Peyer's patch (tissue), 4 donors: Measurements from ENCODE around the gene KLF18. TPM values are rescaled to one million over a fixed set of nuclear protein-coding genes. Genes with fewer than 3 reads are reported as not detected.

Experiments
- DNase-seq, 3 donors: peaks; one replicate each; pipeline ENCODE4 v3.0.0-alpha.2; 2017 to 2019
- H3K27ac ChIP-seq, 4 donors: fragments of 200-600 bp; sonication (generic); one replicate each; pipeline ENCODE4 v1.5.1; 2016 to 2019
- H3K27me3 ChIP-seq, 2 donors: fragments of 200-600 bp; sonication (generic); one replicate each; pipeline ENCODE4 v1.5.1; 2019
- H3K36me3 ChIP-seq, 3 donors: fragments of 200-600 bp; sonication (generic); one replicate each; pipeline ENCODE4 v1.5.1; 2016 to 2019
- H3K4me1 ChIP-seq, 4 donors: fragments of 200-600 bp; sonication (generic); one replicate each; pipeline ENCODE4 v1.5.1; 2016 to 2019
- H3K4me3 ChIP-seq, 4 donors: fragments of 200-600 bp; sonication (generic); 1 replicate in 3 of 4; 2 replicates in 1 of 4; pipeline ENCODE4 v1.5.1; 2016 to 2019; ENCODE audit warnings: mild to moderate bottlenecking in 1 of 4
- H3K9me3 ChIP-seq, 4 donors: fragments of 200-600 bp; sonication (generic); one replicate each; pipeline ENCODE4 v1.5.1; 2016 to 2019; ENCODE audit warnings: mild to moderate bottlenecking in 1 of 4
- CTCF ChIP-seq, 6 experiments: fragments of 450-650 bp in 4 of 6; fragments of 200-600 bp in 2 of 6; sonication (generic) in 1 of 6; IDR thresholded peaks; one replicate each; pipeline ENCODE4 v1.5.1; 2017 to 2019; ENCODE audit warnings: antibody characterized with exemption in 6 of 6, mild to moderate bottlenecking in 3 of 6, moderate library complexity in 1 of 6
- POLR2A ChIP-seq, 2 donors: fragments of 450-650 bp; IDR thresholded peaks; one replicate each; pipeline ENCODE4 v1.5.1; 2017; ENCODE audit warnings: antibody characterized with exemption in 2 of 2, mild to moderate bottlenecking in 2 of 2, moderate library complexity in 2 of 2
- total RNA-seq, 4 donors: library from RNA; depleted of rRNA; stranded (reverse); fragments of >200 nt; gene quantifications; one replicate each; pipeline ENCODE4 v1.1.0, GENCODE V29; 2016

Gene KLF18
- total RNA-seq, 4 donors from 2014 or later = not detected

DNA sequence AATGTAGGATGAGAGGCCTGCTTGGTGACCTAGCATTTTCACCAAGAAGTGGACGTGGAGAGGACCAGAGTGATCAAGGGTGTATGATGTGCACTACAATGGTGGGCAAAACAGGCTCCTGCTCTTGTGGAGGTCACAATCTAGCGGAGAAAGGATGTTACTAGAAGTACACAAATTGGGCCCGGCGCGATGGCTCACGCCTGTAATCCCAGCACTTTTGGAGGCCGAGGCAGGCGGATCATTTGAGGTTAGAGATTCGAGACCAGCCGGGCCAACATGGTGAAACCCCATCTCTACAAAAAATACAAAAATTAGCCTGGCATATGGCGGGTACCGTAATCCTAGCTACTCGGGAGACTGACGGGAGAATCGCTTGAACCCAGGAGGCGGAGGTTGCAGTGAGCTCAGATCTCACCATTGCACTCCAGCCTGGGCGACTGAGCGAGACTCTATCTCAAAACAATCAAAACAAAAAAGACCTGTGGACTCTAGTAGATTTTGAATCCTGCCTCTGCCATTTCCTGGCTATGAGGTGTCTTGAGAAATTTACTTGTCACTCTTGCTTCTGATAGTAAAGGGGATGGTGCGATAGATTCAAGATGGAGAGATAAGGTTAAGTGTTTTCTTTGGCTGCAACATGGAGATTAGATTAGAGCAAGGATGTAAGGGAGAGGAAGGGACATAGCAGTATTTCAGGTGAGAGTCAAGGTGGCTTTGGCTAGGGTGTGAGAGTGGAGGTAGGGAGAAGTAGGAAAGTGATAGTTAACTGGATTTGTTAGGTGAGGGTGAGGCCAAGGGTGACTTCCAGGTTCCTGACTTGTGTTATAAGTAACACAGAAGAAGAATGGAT, 7.1 kb downstream of the KLF18 start:
- TF ChIP-seq POLR2A (IDR thresholded peaks at IDR 0.05) (no peak), CTCF (IDR thresholded peaks at IDR 0.05) (no peak)
- Histone ChIP-seq H3K36me3 (no peaks in the 10 kb centered on the region), H3K27me3 (no peaks in the 10 kb centered on the region), H3K4me1 (no peaks in the 10 kb centered on the region), H3K27ac (no peak overlapping the region), H3K4me3 (no peak overlapping the region), H3K9me3 (no peaks in the 10 kb centered on the region)
- no peak for DNase-seq

DNA sequence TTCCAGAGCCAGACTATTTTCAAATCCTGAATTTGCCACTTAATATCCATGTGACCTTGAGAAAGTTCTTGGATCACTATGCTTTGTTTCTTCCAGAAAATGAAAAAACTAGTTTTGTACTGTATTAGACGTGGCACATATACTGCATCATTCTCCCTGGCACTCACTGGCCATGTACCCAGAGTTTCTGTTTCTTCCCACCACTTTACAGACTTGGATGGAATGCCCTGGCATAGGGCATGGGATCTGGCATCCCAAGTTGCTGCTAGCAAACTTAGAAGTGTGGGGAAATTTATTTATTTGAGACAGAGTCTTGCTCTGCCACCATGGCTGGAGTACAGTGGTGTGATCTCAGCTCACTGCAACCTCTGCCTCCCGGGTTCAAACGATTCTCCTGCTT, 10.0 kb downstream of the KLF18 start:
- H3K4me1 ChIP-seq = no peaks in the 10 kb centered on the region
- H3K4me3 ChIP-seq = no peak overlapping the region
- no peak for DNase-seq
- no peaks in the 10 kb centered on the region for H3K27me3 ChIP-seq
- H3K27ac ChIP-seq = no peak overlapping the region
- no peaks in the 10 kb centered on the region for H3K9me3 ChIP-seq
- no peak for TF ChIP-seq CTCF (IDR thresholded peaks at IDR 0.05)
- TF ChIP-seq POLR2A (IDR thresholded peaks at IDR 0.05) = no peak
- H3K36me3 ChIP-seq = no peaks in the 10 kb centered on the region

- Histone ChIP-seq H3K9me3 (no peaks in the 10 kb centered on the region), H3K4me3 (no peak overlapping the region), H3K27ac (no peak overlapping the region), H3K4me1 (no peaks in the 10 kb centered on the region), H3K27me3 (no peaks in the 10 kb centered on the region), H3K36me3 (no peaks in the 10 kb centered on the region)
- DNase-seq = no peak
- TF ChIP-seq CTCF (IDR thresholded peaks at IDR 0.05) (no peak), POLR2A (IDR thresholded peaks at IDR 0.05) (no peak)
Observed at GRCh38 chr1:44129616-44130500, 11.6 kb downstream of the KLF18 start.

GRCh38 chr1:44120398-44120949, 21.0 kb downstream of the KLF18 start:
- TF ChIP-seq POLR2A (IDR thresholded peaks at IDR 0.05) (no peak), CTCF (IDR thresholded peaks at IDR 0.05) (no peak)
- H3K4me1 ChIP-seq = no peaks in the 10 kb centered on the region

GRCh38 chr1:44119525-44119924, 21.9 kb downstream of the KLF18 start:
- Histone ChIP-seq H3K27ac (no peak overlapping the region), H3K9me3 (no peaks in the 10 kb centered on the region), H3K4me1 (no peaks in the 10 kb centered on the region), H3K27me3 (no peaks in the 10 kb centered on the region), H3K4me3 (no peak overlapping the region), H3K36me3 (no peaks in the 10 kb centered on the region)
- DNase-seq = no peak
- TF ChIP-seq POLR2A (IDR thresholded peaks at IDR 0.05) (no peak), CTCF (IDR thresholded peaks at IDR 0.05) (no peak)

More at GRCh38 chr1:44120398-44120949, 21.0 kb downstream of the KLF18 start:
- Histone ChIP-seq H3K27ac (no peak overlapping the region), H3K27me3 (no peaks in the 10 kb centered on the region), H3K4me3 (no peak overlapping the region), H3K36me3 (no peaks in the 10 kb centered on the region), H3K9me3 (no peaks in the 10 kb centered on the region)
- no peak for DNase-seq
